ENCODE data around the gene CERS6. TPM values are rescaled to one million over a fixed set of nuclear protein-coding genes. Genes with fewer than 3 reads are reported as not detected.

Gene CERS6
- total RNA-seq, 1 donor: 23.9 TPM

DNA sequence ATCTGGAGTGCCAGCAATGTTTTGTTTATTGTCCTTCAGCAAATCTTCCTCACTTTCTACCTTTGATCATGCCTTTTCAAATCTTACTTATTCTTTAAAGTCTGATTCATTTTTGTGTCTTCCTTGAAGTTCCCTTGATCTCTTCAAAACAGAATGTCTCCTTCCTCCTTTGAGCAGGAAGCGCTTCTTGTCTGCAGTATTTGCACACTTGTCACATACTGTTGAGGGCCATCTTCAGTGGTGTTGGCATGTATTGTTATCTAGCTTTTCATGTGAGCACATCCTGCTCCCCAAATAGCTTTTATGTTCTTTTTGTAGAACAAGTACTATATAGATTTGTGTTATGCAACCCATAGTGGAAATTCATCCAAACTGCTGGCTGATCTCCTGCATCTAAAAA, 5.9 kb upstream of the CERS6 start:
- Histone ChIP-seq H3K27ac (ENCODE audit: low read depth, low read length) (no peak overlapping the region), H3K4me2 (ENCODE audit: insufficient read depth, low read length) (no peak overlapping the region), H3K79me2 (ENCODE audit: insufficient read depth, low read length) (no peaks in the 10 kb centered on the region), H3K4me3 (ENCODE audit: insufficient read depth, low read length) (no peak overlapping the region), H3K4me1 (ENCODE audit: insufficient read depth, low read length) (peaks cover 5% of the 10 kb centered on the region), H4K20me1 (ENCODE audit: insufficient read depth, low read length) (no peaks in the 10 kb centered on the region), H3K27me3 (ENCODE audit: insufficient read depth, low read length) (no peaks in the 10 kb centered on the region), H2AFZ (ENCODE audit: low read length) (no peak overlapping the region), H3K36me3 (ENCODE audit: insufficient read depth, low read length) (no peaks in the 10 kb centered on the region), H3K9me3 (ENCODE audit: low read depth, low read length) (no peaks in the 10 kb centered on the region)
- DNase-seq (ENCODE audit: insufficient read length, low spot score, missing footprints): no peak
- TF ChIP-seq, protein P1, sequence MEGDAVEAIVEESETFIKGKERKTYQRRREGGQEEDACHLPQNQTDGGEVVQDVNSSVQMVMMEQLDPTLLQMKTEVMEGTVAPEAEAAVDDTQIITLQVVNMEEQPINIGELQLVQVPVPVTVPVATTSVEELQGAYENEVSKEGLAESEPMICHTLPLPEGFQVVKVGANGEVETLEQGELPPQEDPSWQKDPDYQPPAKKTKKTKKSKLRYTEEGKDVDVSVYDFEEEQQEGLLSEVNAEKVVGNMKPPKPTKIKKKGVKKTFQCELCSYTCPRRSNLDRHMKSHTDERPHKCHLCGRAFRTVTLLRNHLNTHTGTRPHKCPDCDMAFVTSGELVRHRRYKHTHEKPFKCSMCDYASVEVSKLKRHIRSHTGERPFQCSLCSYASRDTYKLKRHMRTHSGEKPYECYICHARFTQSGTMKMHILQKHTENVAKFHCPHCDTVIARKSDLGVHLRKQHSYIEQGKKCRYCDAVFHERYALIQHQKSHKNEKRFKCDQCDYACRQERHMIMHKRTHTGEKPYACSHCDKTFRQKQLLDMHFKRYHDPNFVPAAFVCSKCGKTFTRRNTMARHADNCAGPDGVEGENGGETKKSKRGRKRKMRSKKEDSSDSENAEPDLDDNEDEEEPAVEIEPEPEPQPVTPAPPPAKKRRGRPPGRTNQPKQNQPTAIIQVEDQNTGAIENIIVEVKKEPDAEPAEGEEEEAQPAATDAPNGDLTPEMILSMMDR (IDR thresholded peaks at IDR 0.05; ENCODE audit: extremely low read depth, low read depth, low read length): no peak

DNA sequence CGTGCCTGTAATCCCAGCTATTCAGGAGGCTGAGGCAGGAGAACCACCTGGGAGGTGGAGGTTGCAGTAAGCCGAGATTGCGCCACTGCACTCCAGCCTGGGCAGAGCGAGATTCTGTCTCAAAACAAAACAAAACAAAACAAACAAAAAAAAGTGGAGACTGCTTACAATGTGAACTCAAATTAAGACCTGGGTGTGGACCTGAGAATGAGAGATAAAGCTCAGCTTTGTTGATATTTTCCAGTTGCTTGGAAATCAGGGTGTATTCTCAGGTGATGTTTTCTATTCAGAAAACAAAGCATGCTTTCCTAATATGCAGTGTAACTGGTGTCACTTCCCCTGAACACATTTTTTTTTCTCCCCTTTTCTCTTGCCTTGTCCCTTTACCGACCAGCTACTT, 5.3 kb upstream of the CERS6 start:
- Histone ChIP-seq H3K79me2 (ENCODE audit: insufficient read depth, low read length) (no peaks in the 10 kb centered on the region), H2AFZ (ENCODE audit: low read length) (no peak overlapping the region), H3K9me3 (ENCODE audit: low read depth, low read length) (no peaks in the 10 kb centered on the region), H3K4me2 (ENCODE audit: insufficient read depth, low read length) (no peak overlapping the region), H3K27me3 (ENCODE audit: insufficient read depth, low read length) (no peaks in the 10 kb centered on the region), H3K4me1 (ENCODE audit: insufficient read depth, low read length) (peaks cover 9% of the 10 kb centered on the region), H3K27ac (ENCODE audit: low read depth, low read length) (no peak overlapping the region), H3K4me3 (ENCODE audit: insufficient read depth, low read length) (no peak overlapping the region), H3K36me3 (ENCODE audit: insufficient read depth, low read length) (no peaks in the 10 kb centered on the region), H4K20me1 (ENCODE audit: insufficient read depth, low read length) (no peaks in the 10 kb centered on the region)
- DNase-seq (ENCODE audit: insufficient read length, low spot score, missing footprints): no peak
- TF ChIP-seq, protein P1 (IDR thresholded peaks at IDR 0.05; ENCODE audit: extremely low read depth, low read depth, low read length): no peak

DNA sequence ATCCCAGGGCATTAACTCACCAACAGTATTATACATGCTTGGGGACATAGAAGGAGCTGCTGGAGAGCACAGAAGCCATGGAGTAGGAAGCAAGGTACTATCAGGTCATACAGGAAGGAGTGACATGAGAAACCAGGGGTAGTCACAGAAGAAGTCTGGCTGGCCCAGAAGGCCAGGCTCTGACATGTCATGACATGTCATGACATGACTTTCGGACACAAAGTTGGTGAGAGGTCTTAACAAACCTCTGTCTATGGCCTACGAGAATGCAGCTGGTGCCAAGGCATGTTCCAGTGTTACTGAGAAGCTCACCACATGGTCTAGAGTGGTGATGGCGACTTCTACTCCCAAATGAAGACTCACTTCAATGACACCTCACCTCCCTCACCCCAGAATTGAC, 3.3 kb upstream of the CERS6 start:
- peaks cover 9% of the 10 kb centered on the region for H3K4me1 ChIP-seq (ENCODE audit: insufficient read depth, low read length)
- H3K36me3 ChIP-seq (ENCODE audit: insufficient read depth, low read length): no peaks in the 10 kb centered on the region
- H3K4me3 ChIP-seq (ENCODE audit: insufficient read depth, low read length): no peak overlapping the region
- peaks cover 9% of the 10 kb centered on the region for H3K79me2 ChIP-seq (ENCODE audit: insufficient read depth, low read length)
- no peaks in the 10 kb centered on the region for H3K9me3 ChIP-seq (ENCODE audit: low read depth, low read length)
- TF ChIP-seq, protein P1 (IDR thresholded peaks at IDR 0.05; ENCODE audit: extremely low read depth, low read depth, low read length): no peak
- H3K27me3 ChIP-seq (ENCODE audit: insufficient read depth, low read length): no peaks in the 10 kb centered on the region
- H4K20me1 ChIP-seq (ENCODE audit: insufficient read depth, low read length): peaks cover 3% of the 10 kb centered on the region
- no peak for DNase-seq (ENCODE audit: insufficient read length, low spot score, missing footprints)
- no peak overlapping the region for H3K4me2 ChIP-seq (ENCODE audit: insufficient read depth, low read length)
- no peak overlapping the region for H2AFZ ChIP-seq (ENCODE audit: low read length)
- H3K27ac ChIP-seq (ENCODE audit: low read depth, low read length): no peak overlapping the region

DNA sequence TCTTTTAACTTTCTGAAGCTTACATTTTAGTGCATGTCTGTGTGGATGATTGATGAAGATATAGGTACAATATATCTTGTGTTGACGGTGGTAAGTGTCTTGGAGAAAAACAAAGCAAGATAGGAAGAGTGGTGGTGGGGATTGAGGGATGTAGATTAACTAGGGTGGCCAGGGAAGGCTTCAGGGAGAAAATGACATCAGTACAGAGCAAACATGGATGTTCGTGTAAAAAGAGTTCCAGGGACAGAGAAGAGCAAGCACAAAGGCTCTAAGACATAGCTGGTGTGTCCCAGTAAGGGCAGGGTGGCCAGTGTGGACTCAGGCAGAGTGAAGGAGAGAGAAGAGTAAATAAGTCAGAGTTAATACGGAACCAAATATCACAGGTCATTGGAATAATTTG, 2.7 kb upstream of the CERS6 start:
- no peak for DNase-seq (ENCODE audit: insufficient read length, low spot score, missing footprints)
- TF ChIP-seq, protein P1 (IDR thresholded peaks at IDR 0.05; ENCODE audit: extremely low read depth, low read depth, low read length): no peak
- Histone ChIP-seq H3K9me3 (ENCODE audit: low read depth, low read length) (no peaks in the 10 kb centered on the region), H3K27ac (ENCODE audit: low read depth, low read length) (no peak overlapping the region), H3K4me1 (ENCODE audit: insufficient read depth, low read length) (peaks cover 15% of the 10 kb centered on the region), H3K36me3 (ENCODE audit: insufficient read depth, low read length) (no peaks in the 10 kb centered on the region), H2AFZ (ENCODE audit: low read length) (no peak overlapping the region), H3K4me3 (ENCODE audit: insufficient read depth, low read length) (no peak overlapping the region), H3K27me3 (ENCODE audit: insufficient read depth, low read length) (no peaks in the 10 kb centered on the region), H3K4me2 (ENCODE audit: insufficient read depth, low read length) (no peak overlapping the region), H3K79me2 (ENCODE audit: insufficient read depth, low read length) (peaks cover 15% of the 10 kb centered on the region), H4K20me1 (ENCODE audit: insufficient read depth, low read length) (peaks cover 8% of the 10 kb centered on the region)

Measured in osteoblast (primary cell).